Activated gamma-delta T cell treated with Interleukin-2 at 50 U/mL for 16 hours (primary cell): ENCODE measurements around the gene LRRC8B.

ENCODE experiments used
- DNase-seq: peaks from one replicate; pipeline ENCODE4 v3.0.0-alpha.2; 2020

LRRC8B gene

DNA sequence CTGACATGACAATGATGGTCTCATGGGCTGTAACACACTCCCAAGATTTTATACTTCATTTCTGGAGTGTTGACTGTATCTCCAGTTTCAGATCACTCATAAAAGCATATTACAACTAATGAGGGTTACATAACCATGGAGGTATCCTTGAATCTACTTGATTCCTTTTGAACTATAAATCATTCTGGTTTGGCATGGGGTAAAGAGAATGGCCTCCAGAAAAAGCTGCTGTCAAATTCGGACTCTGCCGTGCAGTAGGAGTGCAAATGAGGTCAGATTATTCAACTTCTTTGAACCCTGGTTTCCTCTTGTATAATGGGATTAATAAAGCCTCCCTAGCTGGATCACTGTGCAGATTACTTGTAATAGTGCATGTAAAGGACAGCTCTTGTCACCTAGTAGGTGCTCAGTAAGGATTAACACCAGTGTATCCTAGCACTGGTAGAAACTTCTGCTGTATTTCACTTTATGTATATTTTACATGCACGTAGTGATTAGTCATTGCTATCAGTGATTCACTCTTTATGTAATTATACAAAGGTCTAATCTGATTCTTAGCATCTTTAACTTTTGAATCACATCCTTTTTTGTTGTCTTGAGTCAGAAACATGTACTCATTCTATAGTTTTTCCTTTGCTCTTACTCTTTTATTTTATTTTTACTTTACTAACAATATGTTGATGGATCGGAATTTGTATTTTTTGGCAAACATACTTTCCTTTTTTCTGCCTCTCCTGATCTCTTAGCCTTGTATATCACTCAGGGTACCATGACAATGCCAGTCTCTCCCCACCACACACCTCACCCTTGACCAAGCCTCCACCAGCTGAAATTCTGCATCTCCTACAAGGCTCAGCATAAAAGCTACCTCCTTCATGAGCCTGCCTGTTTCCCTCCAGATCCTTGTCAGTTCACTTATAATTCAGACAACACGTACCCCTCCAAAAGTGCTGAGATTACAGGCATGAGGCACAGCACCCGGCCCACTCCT, 111.5 kb downstream of the LRRC8B start:
- DNase-seq = no peak

DNA sequence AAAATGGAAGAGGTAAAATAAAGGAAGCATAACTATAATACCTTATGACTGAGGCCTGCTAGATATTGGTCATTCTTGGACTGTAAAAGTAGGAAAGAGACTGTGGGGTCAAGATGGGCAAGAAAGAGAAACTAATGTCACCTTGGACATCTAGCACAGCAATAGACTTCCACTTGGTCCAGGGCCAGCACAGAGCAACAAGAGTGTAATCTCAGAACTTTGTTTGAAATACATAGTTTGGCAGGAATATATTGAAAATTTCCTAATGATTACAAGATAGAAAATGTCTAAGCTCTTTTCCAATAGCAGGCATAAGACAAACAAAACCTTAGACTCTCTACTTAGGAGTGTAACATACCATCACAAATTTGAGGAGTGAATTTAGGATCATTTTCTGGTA, 112.9 kb downstream of the LRRC8B start:
- DNase-seq = no peak

DNA sequence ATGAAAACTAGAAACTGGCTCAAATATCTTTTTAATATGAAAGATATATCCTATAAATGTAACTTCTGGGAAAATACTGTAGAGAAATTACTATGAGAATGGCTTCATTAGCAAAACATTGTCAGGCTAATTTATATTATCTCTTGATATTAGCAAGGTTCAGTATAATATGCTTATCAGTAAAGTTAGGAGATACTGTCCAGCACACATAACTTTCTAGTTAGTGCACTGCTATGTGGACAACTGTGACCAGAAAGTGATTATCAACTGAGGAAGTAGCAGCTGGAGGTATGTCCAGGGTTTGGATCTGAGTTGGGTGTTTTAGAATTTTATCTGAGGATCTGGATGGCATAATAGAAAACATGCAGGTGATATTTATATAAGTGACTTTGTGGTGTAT, 115.8 kb downstream of the LRRC8B start:
- no peak for DNase-seq

DNA sequence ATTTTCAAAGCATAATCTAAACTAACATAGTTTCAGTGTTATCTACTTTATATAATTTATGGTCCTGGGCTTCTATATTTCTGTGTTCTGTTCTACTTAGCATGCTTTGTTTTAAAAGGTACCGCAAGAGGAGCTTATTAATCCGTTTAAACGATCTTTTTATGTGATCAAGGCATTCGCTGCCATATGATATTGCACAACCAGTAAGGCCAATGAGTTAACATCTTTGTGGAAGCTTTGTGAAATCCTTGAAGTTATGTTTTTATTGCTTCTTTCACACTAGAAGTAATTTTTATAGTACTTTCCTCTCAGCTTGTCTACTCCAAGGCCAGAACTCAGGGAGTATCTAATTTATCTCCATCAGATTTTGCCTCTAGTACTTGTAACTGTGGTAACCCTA, 117.2 kb downstream of the LRRC8B start:
- no peak for DNase-seq

DNA sequence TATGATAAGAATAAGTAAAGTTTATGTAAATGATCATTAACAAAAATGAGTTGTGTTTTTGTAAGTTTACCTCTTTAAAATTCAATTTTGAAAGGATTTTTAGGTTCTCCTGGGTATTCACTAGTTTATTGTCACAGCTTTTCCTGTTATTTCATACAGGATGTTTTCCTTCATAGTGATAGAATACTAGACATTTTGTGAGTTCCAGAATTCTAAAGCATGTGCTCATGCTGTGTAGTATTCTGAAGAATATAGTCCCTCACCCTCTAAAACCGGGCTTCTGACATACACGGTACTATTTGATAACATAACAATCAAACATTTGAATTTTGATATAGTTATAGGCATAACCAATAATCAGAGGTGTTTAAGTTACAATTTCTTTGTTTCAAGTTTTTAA, 118.9 kb downstream of the LRRC8B start:
- DNase-seq = no peak

DNA sequence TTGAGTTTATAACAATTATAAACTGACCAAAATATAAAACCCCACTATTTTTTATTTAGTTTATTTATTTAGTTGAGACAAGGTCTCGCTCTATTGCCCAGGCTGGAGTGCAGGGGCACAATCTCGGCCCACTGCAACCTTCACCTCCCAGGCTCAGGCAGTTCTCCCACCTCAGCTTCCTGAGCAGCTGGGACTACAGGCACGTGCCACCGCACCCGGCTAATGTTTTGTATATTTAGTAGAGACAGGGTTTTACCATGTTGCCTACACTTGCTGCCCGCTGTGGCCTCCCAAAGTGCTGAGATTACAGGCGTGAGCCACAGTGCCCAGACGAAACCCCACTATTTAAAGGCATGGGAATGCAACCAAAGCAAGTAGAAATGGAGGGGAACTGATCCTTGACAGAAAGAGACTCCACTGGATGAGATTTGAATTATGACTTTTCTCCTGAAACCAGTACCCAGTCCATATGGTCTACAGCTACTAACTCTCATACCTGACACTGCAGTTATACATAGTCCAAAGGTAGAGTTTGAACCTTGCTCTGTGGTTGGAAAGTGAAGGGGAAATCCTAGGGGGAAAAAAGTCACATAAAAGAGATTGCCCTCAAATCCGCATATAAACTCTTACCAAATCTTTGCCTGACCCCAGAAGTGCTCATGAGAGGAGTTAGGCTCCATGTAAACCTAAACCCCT, 119.6 kb downstream of the LRRC8B start:
- DNase-seq = no peak

DNA sequence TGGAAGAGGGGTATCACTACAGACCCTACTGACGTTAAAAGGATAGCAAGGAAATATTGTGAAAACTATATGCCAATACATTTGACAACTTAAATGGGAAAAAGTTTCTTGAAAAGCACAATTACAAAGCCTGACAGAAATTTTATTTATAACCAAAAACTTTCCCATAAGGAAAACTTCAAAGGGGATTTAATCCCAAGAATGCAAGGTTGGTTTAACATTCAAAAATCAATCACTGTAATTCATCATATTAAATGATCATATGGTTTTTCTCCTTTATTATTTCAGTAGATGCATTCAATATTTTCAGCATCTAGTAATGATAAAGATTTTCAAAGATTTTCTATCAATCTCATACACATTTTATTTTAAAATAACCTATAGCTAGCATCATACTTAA, 121.6 kb downstream of the LRRC8B start:
- no peak for DNase-seq
